H1 (cell line): ENCODE results near the gene ZNF672. TPM values are rescaled to one million over a fixed set of nuclear protein-coding genes. Genes with fewer than 3 reads are reported as not detected.

Source experiments
- ASH2L ChIP-seq: fragments of 200-600, 300-600 bp; sonication (generic); IDR thresholded peaks from one replicate; pipeline ENCODE4 v1.7.1; 2017; ENCODE audit warnings: low read length
- BACH1 ChIP-seq: IDR thresholded peaks from 2 replicates; pipeline ENCODE4 v1.6.1; 2012; ENCODE audit warnings: low read length, improper control_type of control experiment
- BCL11A ChIP-seq, 2 experiments: IDR thresholded peaks; one replicate each; pipeline ENCODE4 v1.6.1; 2011; ENCODE audit warnings: low read depth in 2 of 2, low read length in 2 of 2, mild to moderate bottlenecking in 2 of 2
- CEBPB ChIP-seq: IDR thresholded peaks from 2 replicates; pipeline ENCODE4 v1.6.1; 2012; ENCODE audit warnings: low read depth, low read length
- EZH2 ChIP-seq: fragments of 200-600 bp; sonication (generic); IDR thresholded peaks from 2 replicates; pipeline ENCODE4 v1.7.1; 2012; ENCODE audit warnings: low read depth, mild to moderate bottlenecking, moderate library complexity, low read length, inconsistent platforms; ENCODE audit not compliant: severe bottlenecking
- FOSL1 ChIP-seq: IDR thresholded peaks from 2 replicates; pipeline ENCODE4 v1.6.1; 2011; ENCODE audit warnings: mild to moderate bottlenecking, low read depth, low read length, moderate library complexity; ENCODE audit not compliant: insufficient read depth
- GTF2F1 ChIP-seq: IDR thresholded peaks from 2 replicates; pipeline ENCODE4 v1.6.1; 2012; ENCODE audit warnings: low read depth, low read length, improper control_type of control experiment, borderline replicate concordance
- HDAC2 ChIP-seq, 2 experiments: fragments of 300-600 bp in 1 of 2; sonication (generic) in 1 of 2; IDR thresholded peaks; 2 replicates each; pipeline ENCODE4 v1.6.1; 2011 to 2012; ENCODE audit warnings: low read depth in 2 of 2, low read length in 2 of 2, mild to moderate bottlenecking in 2 of 2, moderate library complexity in 2 of 2, borderline replicate concordance in 1 of 2, inconsistent platforms in 1 of 2
- POLR2A ChIP-seq, 2 experiments: IDR thresholded peaks; 1 replicate in 1 of 2; 2 replicates in 1 of 2; pipeline ENCODE4 v1.6.1; 2011; ENCODE audit warnings: low read depth in 2 of 2, low read length in 2 of 2, mild to moderate bottlenecking in 2 of 2; ENCODE audit errors: control extremely low read depth in 1 of 2
- RAD21 ChIP-seq, 2 experiments: IDR thresholded peaks in 1 of 2; conservative IDR thresholded peaks in 1 of 2; 2 replicates each; pipeline ENCODE4 v1.6.1; 2011; ENCODE audit warnings: low read depth in 2 of 2, low read length in 2 of 2, improper control_type of control experiment in 1 of 2, inconsistent platforms in 1 of 2, mild to moderate bottlenecking in 1 of 2, moderate library complexity in 1 of 2
- RBBP5 ChIP-seq: IDR thresholded peaks from 2 replicates; pipeline ENCODE4 v1.7.1; 2012; ENCODE audit warnings: low read depth, mild to moderate bottlenecking, inconsistent platforms, low read length, moderate library complexity, borderline replicate concordance
- SAP30 ChIP-seq: fragments of 300-600 bp; sonication (generic); IDR thresholded peaks from 2 replicates; pipeline ENCODE4 v1.7.1; 2012; ENCODE audit warnings: low read length, moderate library complexity, mild to moderate bottlenecking, inconsistent platforms; ENCODE audit not compliant: insufficient read depth, insufficient replicate concordance
- SIN3A ChIP-seq, 2 experiments: IDR thresholded peaks in 1 of 2; conservative IDR thresholded peaks in 1 of 2; 2 replicates each; pipeline ENCODE4 v1.6.1; 2011 to 2012; ENCODE audit warnings: low read length in 2 of 2, improper control_type of control experiment in 1 of 2, low read depth in 1 of 2, mild to moderate bottlenecking in 1 of 2
- SIX5 ChIP-seq: IDR thresholded peaks from 2 replicates; pipeline ENCODE4 v1.6.1; 2011; ENCODE audit warnings: mild to moderate bottlenecking, low read depth, low read length
- SUZ12 ChIP-seq: fragments of 200-600 bp; sonication (generic); IDR thresholded peaks from 2 replicates; pipeline ENCODE4 v1.6.1; 2012; ENCODE audit warnings: mild to moderate bottlenecking, inconsistent platforms, low read length, moderate library complexity, mixed read lengths
- TAF1 ChIP-seq: IDR thresholded peaks from 2 replicates; pipeline ENCODE4 v1.6.1; 2011; ENCODE audit warnings: mild to moderate bottlenecking, low read depth, low read length
- TBP ChIP-seq: IDR thresholded peaks from 2 replicates; pipeline ENCODE4 v1.6.1; 2011; ENCODE audit warnings: low read depth, low read length, improper control_type of control experiment
- polyA plus RNA-seq, 7 experiments: library from polyadenylated mRNA; depleted of rRNA in 3 of 7; stranded (reverse) in 5 of 7; unstranded in 2 of 7; fragments of >200 nt in 5 of 7; fragments of 200-250 nt in 2 of 7; gene quantifications; 1 replicate in 5 of 7; 2 replicates in 1 of 7; 4 replicates in 1 of 7; pipeline versions ENCODE4 v1.2.1 to v1.2.3, GENCODE V29; 2011 to 2013; ENCODE audit warnings: missing spikeins in 2 of 7, mixed read lengths in 2 of 7
- total RNA-seq: library from RNA; stranded (reverse); fragmentation: NEBNext Ultra II Directional; extraction: Animal tissue kit (Norgen Biotek cat#: 25700); gene quantifications from 2 replicates; pipeline ENCODE4 v1.2.1, GENCODE V29; 2021
- TF ChIP-seq, protein P1 (sequence below): IDR thresholded peaks from 2 replicates; pipeline ENCODE4 v1.6.1; 2012; ENCODE audit warnings: inconsistent platforms
- TF ChIP-seq, protein P2 (sequence below): IDR thresholded peaks from 2 replicates; pipeline ENCODE4 v1.6.1; 2011; ENCODE audit warnings: low read length, improper control_type of control experiment

Gene ZNF672
- total and polyA plus RNA-seq, 2 of the 8 experiments (the other 6 are each of a cell fraction or from before 2014, with no cell fraction given) = 30.7 to 40.4 TPM

DNA sequence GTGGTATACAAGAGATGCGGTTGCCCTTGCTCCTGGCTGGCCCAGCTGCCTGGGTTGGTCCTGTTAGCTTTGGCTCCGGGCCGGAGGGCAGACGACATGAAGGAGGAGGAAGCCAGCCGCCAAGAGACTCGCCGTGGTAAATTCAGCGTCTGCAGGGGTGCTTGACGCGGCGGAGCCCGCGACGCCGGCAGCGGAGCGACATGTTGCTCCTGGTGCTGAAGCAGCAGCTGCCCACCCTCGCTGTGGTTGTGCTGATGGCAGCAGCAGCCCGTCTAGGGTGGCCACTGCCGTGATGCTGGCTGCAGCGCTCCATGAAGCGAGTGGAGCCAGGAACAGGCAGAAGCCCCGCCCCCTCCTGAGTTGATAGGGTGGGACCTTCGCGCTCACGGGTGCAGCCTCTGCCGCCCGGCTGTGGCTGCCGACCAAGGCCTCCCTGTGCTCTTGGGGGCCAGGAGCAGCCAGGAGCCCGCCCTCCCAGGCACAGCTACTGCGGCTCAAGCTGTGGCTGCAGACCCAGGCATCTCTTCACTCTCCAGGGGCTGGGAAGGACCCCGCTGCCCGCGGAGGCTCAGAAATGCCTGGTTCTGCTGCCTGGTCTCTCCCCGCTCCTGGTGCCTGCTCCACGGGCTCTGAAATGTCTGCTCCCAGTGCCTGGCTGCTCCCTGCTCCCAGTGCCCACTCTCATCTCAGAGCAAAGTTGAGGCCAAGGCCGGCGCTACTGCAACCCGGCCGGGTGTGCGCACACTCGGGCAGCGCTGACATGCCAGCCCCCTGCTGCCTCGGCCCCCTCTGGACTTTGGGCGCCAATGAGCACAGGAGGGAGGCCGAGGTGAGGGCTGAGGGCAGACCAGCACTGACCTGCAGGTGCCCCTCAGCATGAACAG, 25.2 kb downstream of the ZNF672 start (continued):
- peak; percentile 16; the same call in 1 of the 2 replicates for TF ChIP-seq BACH1
- TF ChIP-seq EZH2 = peak; percentile 37
- peak; percentile 32 for TF ChIP-seq ASH2L
- TF ChIP-seq POLR2A (IDR thresholded peaks at IDR 0.05; ENCODE audit: control extremely low read depth in 1 of 2, low read depth in 2 of 2, low read length in 2 of 2) = peak in 1 of 2 experiments; percentile 53; a peak in 2 of 3 replicates
- no peak; a peak in 1 of 4 replicates for TF ChIP-seq RAD21 (IDR thresholded peaks at IDR 0.05 in 1 of 2, conservative IDR thresholded peaks at IDR 0.05 in 1 of 2; ENCODE audit: low read depth in 2 of 2, low read length in 2 of 2)
- TF ChIP-seq, protein P1, sequence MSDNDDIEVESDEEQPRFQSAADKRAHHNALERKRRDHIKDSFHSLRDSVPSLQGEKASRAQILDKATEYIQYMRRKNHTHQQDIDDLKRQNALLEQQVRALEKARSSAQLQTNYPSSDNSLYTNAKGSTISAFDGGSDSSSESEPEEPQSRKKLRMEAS = peak; percentile 27; the same call in 1 of the 2 replicates
- TF ChIP-seq GTF2F1 = no peak
- peak; percentile 24 for TF ChIP-seq SAP30
- TF ChIP-seq, protein P2, sequence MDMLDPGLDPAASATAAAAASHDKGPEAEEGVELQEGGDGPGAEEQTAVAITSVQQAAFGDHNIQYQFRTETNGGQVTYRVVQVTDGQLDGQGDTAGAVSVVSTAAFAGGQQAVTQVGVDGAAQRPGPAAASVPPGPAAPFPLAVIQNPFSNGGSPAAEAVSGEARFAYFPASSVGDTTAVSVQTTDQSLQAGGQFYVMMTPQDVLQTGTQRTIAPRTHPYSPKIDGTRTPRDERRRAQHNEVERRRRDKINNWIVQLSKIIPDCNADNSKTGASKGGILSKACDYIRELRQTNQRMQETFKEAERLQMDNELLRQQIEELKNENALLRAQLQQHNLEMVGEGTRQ = no peak
- TF ChIP-seq FOSL1 = no peak
- TF ChIP-seq SIX5 = no peak
- no peak for TF ChIP-seq BCL11A (IDR thresholded peaks at IDR 0.05; ENCODE audit: low read depth in 2 of 2, low read length in 2 of 2)
- peak; percentile 64; the same call in 1 of the 2 replicates for TF ChIP-seq TBP
- TF ChIP-seq SUZ12 = peak; percentile 48; the same call in 1 of the 2 replicates
- peak; percentile 63; the same call in 1 of the 2 replicates for TF ChIP-seq TAF1
- 0 out of 2 replicates have a peak, but pooled peaks have one; percentile 70 for TF ChIP-seq RBBP5
- no peak for TF ChIP-seq CEBPB
- peak in 1 of 2 experiments; percentile 29; a peak in 1 of 4 replicates for TF ChIP-seq SIN3A (conservative IDR thresholded peaks at IDR 0.05 in 1 of 2, IDR thresholded peaks at IDR 0.05 in 1 of 2; ENCODE audit: low read depth in 1 of 2, low read length in 2 of 2)
- TF ChIP-seq HDAC2 (IDR thresholded peaks at IDR 0.05; ENCODE audit: borderline replicate concordance in 1 of 2, low read depth in 2 of 2, low read length in 2 of 2) = peak in 1 of 2 experiments; percentile 78; a peak in 1 of 4 replicates
